SJSA1 (cell line): ENCODE results near the gene SPAG6. TPM values are rescaled to one million over a fixed set of nuclear protein-coding genes. Genes with fewer than 3 reads are reported as not detected.

ENCODE experiments used
- DNase-seq, 2 experiments: peaks; one replicate each; pipeline ENCODE4 v3.0.0-alpha.2; 2015 to 2020; ENCODE audit warnings: low spot score in 2 of 2, low read depth in 1 of 2
- H3K27ac ChIP-seq: fragments of 250-450 bp; sonication (Bioruptor Pico); 2 replicates; pipeline ENCODE4 v1.5.1; 2020; ENCODE audit warnings: mild to moderate bottlenecking, moderate library complexity
- H3K27me3 ChIP-seq: fragments of 250-450 bp; sonication (Bioruptor Pico); replicated peaks from 2 replicates; pipeline ENCODE4 v1.5.1; 2020; ENCODE audit warnings: mild to moderate bottlenecking, moderate library complexity
- H3K36me3 ChIP-seq: fragments of 250-450 bp; sonication (Bioruptor Pico); 2 replicates; pipeline ENCODE4 v1.5.1; 2020; ENCODE audit warnings: mild to moderate bottlenecking
- H3K4me1 ChIP-seq: fragments of 250-450 bp; sonication (Bioruptor Pico); replicated peaks from 2 replicates; pipeline ENCODE4 v1.6.1; 2021; ENCODE audit warnings: mild to moderate bottlenecking
- H3K4me3 ChIP-seq: fragments of 250-450 bp; sonication (Bioruptor Pico); 2 replicates; pipeline ENCODE4 v1.5.1; 2020; ENCODE audit warnings: mild to moderate bottlenecking
- H3K9me3 ChIP-seq: fragments of 250-450 bp; sonication (Bioruptor Pico); replicated peaks from 2 replicates; pipeline ENCODE4 v1.5.1; 2020; ENCODE audit warnings: mild to moderate bottlenecking
- total RNA-seq: library from RNA; depleted of rRNA; stranded (reverse); fragments of >200 nt; shearing (Covaris generic); gene quantifications from 2 replicates; pipeline ENCODE4 v1.2.3, GENCODE V29; 2014

SPAG6 gene
- total RNA-seq, 1 experiment from 2014 or later, result not detected

DNA sequence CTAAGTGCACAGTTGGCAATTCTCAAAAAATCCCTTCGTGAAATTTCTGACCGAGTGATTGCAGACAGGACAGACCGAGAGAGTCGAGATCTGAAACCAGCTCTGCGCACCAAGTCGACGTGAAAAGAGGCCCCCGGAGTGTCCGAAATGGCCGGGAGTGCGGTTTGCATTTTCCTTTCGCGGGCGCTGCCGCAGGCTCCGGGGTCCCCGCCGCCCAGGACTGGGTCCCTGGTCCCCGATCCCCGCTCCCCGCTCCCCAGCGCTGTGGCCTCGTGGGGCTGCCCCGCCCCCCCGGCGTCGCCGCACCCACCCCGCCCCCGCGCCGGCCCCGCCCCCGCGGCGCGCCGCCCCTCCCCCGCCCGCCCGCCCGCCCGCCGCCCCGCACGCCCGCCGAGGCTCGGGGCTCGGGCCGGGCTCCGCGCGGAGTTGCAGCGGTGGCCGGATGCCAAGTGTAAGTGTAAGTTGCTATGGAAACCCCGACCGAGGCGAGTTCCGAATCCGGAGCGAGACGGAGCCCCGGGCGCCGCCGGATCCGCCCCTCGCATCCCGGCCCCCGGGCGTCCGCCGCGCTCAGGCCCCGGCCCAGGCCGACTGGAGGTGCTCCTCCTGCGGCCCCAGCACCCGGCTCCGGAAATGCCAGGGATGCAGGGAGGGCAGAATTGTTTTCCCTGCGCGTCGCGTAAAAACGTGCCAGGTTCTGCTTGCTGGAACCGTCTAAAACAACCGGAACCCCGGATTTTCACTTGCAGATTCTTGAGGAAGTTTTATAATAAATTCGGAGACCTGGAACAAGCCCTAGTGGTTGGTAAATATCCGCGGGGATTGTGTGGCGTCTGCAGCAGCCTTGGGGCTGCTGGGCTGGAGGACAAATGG lies 19.8 kb upstream of the SPAG6 start:
- peak; percentile 73 to 74 for DNase-seq
- peaks cover 36% of the 10 kb centered on the region for H3K27me3 ChIP-seq
- H3K4me3 ChIP-seq, result peak overlapping the region; percentile 54
- H3K4me1 ChIP-seq, result peaks cover 21% of the 10 kb centered on the region
- no peak overlapping the region for H3K27ac ChIP-seq
- peaks cover 25% of the 10 kb centered on the region for H3K36me3 ChIP-seq
- no peaks in the 10 kb centered on the region for H3K9me3 ChIP-seq

GRCh38 chr10:22326145-22326702 lies 19.1 kb upstream of the SPAG6 start:
- H3K9me3 ChIP-seq, result no peaks in the 10 kb centered on the region
- H3K4me3 ChIP-seq, result peak overlapping the region; percentile 54
- no peak overlapping the region for H3K27ac ChIP-seq
- peaks cover 35% of the 10 kb centered on the region for H3K27me3 ChIP-seq
- peaks cover 21% of the 10 kb centered on the region for H3K4me1 ChIP-seq
- no peak for DNase-seq
- peaks cover 24% of the 10 kb centered on the region for H3K36me3 ChIP-seq

DNA sequence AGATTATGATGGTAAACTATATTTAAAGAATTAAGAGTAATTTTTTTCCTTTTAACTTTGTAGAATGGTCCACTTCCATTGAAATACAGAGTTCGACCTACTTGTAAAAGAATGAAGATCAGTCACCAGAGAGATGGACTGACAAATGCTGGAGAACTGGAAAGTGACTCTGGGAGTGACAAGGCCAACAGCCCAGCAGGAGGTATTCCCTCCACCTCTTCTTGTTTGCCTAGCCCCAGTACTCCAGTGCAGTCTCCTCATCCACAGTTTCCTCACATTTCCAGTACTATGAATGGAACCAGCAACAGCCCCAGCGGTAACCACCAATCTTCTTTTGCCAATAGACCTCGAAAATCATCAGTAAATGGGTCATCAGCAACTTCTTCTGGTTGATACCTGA lies 16.1 kb upstream of the SPAG6 start:
- Histone ChIP-seq H3K27ac (no peak overlapping the region), H3K27me3 (peaks cover 11% of the 10 kb centered on the region), H3K4me1 (peaks cover 13% of the 10 kb centered on the region), H3K36me3 (peaks cover 22% of the 10 kb centered on the region), H3K4me3 (no peak overlapping the region), H3K9me3 (no peaks in the 10 kb centered on the region)
- no peak for DNase-seq

- Histone ChIP-seq H3K27ac (no peak overlapping the region), H3K27me3 (peaks cover 21% of the 10 kb centered on the region), H3K36me3 (peaks cover 14% of the 10 kb centered on the region), H3K4me1 (peaks cover 7% of the 10 kb centered on the region), H3K9me3 (peaks cover 10% of the 10 kb centered on the region), H3K4me3 (no peak overlapping the region)
- DNase-seq, result no peak
These were observed 13.1 kb upstream of the SPAG6 start for GRCh38 chr10:22332116-22332692.

GRCh38 chr10:22333167-22333974 lies 11.9 kb upstream of the SPAG6 start:
- Histone ChIP-seq H3K36me3 (peaks cover 11% of the 10 kb centered on the region), H3K9me3 (peaks cover 10% of the 10 kb centered on the region), H3K4me3 (no peak overlapping the region), H3K27me3 (peaks cover 32% of the 10 kb centered on the region), H3K4me1 (peaks cover 7% of the 10 kb centered on the region), H3K27ac (no peak overlapping the region)
- no peak for DNase-seq

DNA sequence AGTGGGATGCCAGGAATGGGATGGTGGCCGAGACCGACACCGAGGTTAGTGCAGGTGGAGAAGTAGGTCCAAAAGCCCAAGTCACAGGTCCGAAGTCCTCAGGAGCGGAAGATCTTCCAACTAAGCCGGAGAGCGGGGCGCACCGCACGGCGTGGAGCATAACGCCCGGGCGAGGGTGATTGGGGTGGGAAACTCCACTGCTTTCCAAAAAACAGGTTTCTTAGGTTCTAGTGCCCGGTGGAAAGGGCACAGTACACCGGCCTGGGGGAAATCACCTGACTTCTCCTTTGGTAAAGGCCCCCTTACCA lies 11.4 kb upstream of the SPAG6 start:
- H3K36me3 ChIP-seq, result peaks cover 11% of the 10 kb centered on the region
- peaks cover 38% of the 10 kb centered on the region for H3K27me3 ChIP-seq
- H3K27ac ChIP-seq, result no peak overlapping the region
- H3K4me3 ChIP-seq, result no peak overlapping the region
- peaks cover 10% of the 10 kb centered on the region for H3K9me3 ChIP-seq
- peaks cover 7% of the 10 kb centered on the region for H3K4me1 ChIP-seq
- DNase-seq, result no peak

DNA sequence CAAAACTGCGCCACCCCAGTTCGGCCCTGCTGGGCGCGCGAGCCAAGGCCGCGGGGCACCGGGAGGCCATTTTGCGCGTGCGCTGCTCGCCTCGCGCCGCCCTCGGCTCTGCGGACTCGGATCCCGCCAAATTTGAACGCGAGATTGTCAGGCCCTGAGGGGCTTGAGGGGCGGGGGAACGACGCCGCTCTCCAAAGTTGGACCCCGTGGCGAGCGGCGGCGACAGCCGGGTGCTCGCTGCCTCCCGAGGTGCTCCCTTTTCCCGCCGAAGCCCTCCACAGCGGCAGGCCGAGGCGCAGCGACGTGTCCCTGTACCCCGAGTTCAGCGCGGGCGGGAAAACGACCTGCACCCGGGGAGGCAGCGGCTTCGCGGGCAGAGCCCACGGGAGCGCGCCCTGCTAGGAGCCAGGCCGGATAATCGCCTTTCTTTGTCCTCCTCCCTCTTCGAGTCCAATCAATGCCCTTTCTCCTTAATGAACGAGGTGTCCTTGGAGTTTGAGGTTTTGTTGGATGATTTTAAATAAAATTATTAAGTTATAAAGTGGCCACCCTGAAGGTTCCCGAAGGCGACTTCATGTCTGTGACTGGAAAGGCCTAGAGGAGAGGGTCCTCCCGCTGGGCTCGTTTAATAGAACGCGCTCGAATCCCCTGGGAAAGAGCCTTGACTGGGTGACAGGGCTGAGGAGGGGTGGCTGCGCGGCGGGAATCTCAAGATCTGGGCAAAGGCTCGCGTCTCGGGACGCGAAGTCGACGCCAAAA lies 10.7 kb upstream of the SPAG6 start:
- H3K36me3 ChIP-seq, result peaks cover 4% of the 10 kb centered on the region
- peaks cover 7% of the 10 kb centered on the region for H3K4me1 ChIP-seq
- no peak overlapping the region for H3K27ac ChIP-seq
- peaks cover 44% of the 10 kb centered on the region for H3K27me3 ChIP-seq
- H3K9me3 ChIP-seq, result peaks cover 10% of the 10 kb centered on the region
- no peak for DNase-seq
- H3K4me3 ChIP-seq, result no peak overlapping the region

DNA sequence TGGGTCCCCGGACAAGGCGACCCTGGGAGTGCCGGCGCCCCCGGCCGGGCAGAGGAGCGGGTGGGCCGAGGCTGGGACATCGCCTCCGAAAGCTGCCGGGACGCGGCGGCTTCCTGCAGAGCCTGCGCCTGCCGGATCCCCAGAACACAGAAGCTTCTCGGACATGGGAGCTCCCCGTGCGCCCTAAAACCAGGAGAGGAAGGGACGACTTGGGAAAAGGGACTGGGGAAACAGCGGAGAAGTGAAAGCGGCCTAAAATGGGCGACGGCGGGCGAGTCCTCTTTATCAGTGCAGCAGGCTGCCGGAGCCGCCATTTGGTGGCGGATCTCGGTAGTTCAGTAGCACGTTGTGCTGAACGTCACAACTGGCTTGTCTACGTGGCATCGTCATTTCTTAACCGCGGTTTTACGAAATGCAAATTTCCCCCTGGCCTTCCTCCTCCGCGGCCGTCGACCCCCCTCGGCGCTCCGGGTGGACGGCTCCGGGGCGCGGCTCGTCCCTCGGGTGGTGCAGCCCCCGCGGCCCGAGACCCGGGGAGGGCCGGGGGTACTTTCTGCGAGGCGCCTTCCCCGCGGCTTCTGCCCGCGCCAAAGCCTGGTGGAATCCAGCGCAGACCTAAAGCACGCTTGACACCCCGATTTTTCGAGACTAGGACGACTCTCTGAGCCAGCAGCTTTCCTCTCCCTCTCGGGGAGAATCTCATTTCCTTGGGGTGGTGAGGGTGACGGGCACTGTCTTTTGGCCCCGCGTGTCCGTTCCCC lies 9.9 kb upstream of the SPAG6 start:
- Histone ChIP-seq H3K27ac (no peak overlapping the region), H3K4me1 (peaks cover 10% of the 10 kb centered on the region), H3K36me3 (peaks cover under 1% of the 10 kb centered on the region; the same call in 1 of the 2 replicates), H3K27me3 (peaks cover 49% of the 10 kb centered on the region), H3K9me3 (peaks cover 10% of the 10 kb centered on the region), H3K4me3 (no peak overlapping the region)
- DNase-seq, result no peak

- Histone ChIP-seq H3K27me3 (peaks cover 72% of the 10 kb centered on the region), H3K4me1 (peaks cover 17% of the 10 kb centered on the region), H3K27ac (no peak overlapping the region), H3K36me3 (peaks cover 5% of the 10 kb centered on the region; the same call in 1 of the 2 replicates), H3K9me3 (peaks cover 10% of the 10 kb centered on the region), H3K4me3 (no peak overlapping the region)
- DNase-seq, result no peak
These were observed 7.0 kb upstream of the SPAG6 start for GRCh38 chr10:22338185-22338900.

GRCh38 chr10:22338931-22339330 lies 6.4 kb upstream of the SPAG6 start:
- peaks cover 17% of the 10 kb centered on the region for H3K4me1 ChIP-seq
- DNase-seq, result no peak
- H3K36me3 ChIP-seq, result peaks cover 5% of the 10 kb centered on the region; the same call in 1 of the 2 replicates
- H3K9me3 ChIP-seq, result peaks cover 10% of the 10 kb centered on the region
- H3K4me3 ChIP-seq, result no peak overlapping the region
- no peak overlapping the region for H3K27ac ChIP-seq
- H3K27me3 ChIP-seq, result peaks cover 73% of the 10 kb centered on the region

- peaks cover 5% of the 10 kb centered on the region; the same call in 1 of the 2 replicates for H3K36me3 ChIP-seq
- no peak overlapping the region for H3K27ac ChIP-seq
- H3K9me3 ChIP-seq, result peaks cover 10% of the 10 kb centered on the region
- H3K4me1 ChIP-seq, result peaks cover 17% of the 10 kb centered on the region
- peaks cover 82% of the 10 kb centered on the region for H3K27me3 ChIP-seq
- H3K4me3 ChIP-seq, result peak overlapping the region; percentile 90
- no peak for DNase-seq
These were observed 5.5 kb upstream of the SPAG6 start for GRCh38 chr10:22339761-22340328.
